Sigmoid colon (tissue), 7 donors: ENCODE data around the gene HSD17B11. TPM values are rescaled to one million over a fixed set of nuclear protein-coding genes. Genes with fewer than 3 reads are reported as not detected.

Experiments used
- DNase-seq: peaks from one replicate; pipeline ENCODE4 v3.0.0-alpha.2; 2019
- H3K27ac ChIP-seq, 4 donors: fragments of 200-600 bp; sonication (generic); one replicate each; pipeline ENCODE4 v1.5.1; 2016 to 2019; ENCODE audit warnings: mild to moderate bottlenecking in 1 of 4
- H3K27me3 ChIP-seq, 3 donors: fragments of 200-600 bp; sonication (generic); one replicate each; pipeline ENCODE4 v1.5.1; 2019; ENCODE audit warnings: mild to moderate bottlenecking in 1 of 3
- H3K36me3 ChIP-seq, 4 donors: fragments of 200-600 bp; sonication (generic); one replicate each; pipeline ENCODE4 v1.5.1; 2016 to 2019
- H3K4me1 ChIP-seq, 4 donors: fragments of 200-600 bp; sonication (generic); one replicate each; pipeline ENCODE4 v1.5.1; 2017 to 2019
- H3K4me3 ChIP-seq, 4 donors: fragments of 200-600 bp; sonication (generic); one replicate each; pipeline ENCODE4 v1.5.1; 2017 to 2019; ENCODE audit warnings: mild to moderate bottlenecking in 2 of 4, moderate library complexity in 1 of 4
- H3K9me3 ChIP-seq, 4 donors: fragments of 200-600 bp in 3 of 4; sonication (generic) in 3 of 4; one replicate each; pipeline versions ENCODE4 v1.5.1 to v1.6.1; 2013 to 2019
- EP300 ChIP-seq, 4 donors: sonication (generic); formaldehyde crosslinking; IDR thresholded peaks; one replicate each; pipeline ENCODE4 v1.6.1; 2017; ENCODE audit warnings: antibody characterized with exemption in 4 of 4
- POLR2A ChIP-seq, 2 donors: fragments of 450-650 bp; IDR thresholded peaks; one replicate each; pipeline ENCODE4 v1.6.1; 2016; ENCODE audit warnings: antibody characterized with exemption in 2 of 2, mild to moderate bottlenecking in 2 of 2, moderate library complexity in 2 of 2
- POLR2AphosphoS5 ChIP-seq, 4 donors: sonication (generic); formaldehyde crosslinking; IDR thresholded peaks; one replicate each; pipeline ENCODE4 v1.6.1; 2017; ENCODE audit warnings: antibody characterized with exemption in 4 of 4
- WGBS, 2 donors: extraction: QIAGEN DNeasy Blood & Tissue Kit; methylation state at CpG; one replicate each; pipeline ENCODE4 v1.1.7; 2013; 5-methylcytosine and 5-hydroxymethylcytosine counted together
- intact Hi-C: fragments of 100-400 bp; cut with DNase I; formaldehyde crosslinking; loops from one replicate; pipeline ENCODE4 v1.15.1; 2023
- polyA plus RNA-seq, 3 donors: library from polyadenylated mRNA; stranded (reverse); fragments of 200-250 nt; gene quantifications; one replicate each; pipeline ENCODE4 v1.2.3, GENCODE V29; 2013
- small RNA-seq, 3 donors: library from RNA; depleted of rRNA; stranded (forward); fragments of <200 nt; gene quantifications; one replicate each; pipeline ENCODE3, GENCODE V24; 2016
- total RNA-seq, 4 donors: library from RNA; depleted of rRNA; stranded (reverse); fragments of >200 nt; gene quantifications; one replicate each; pipeline ENCODE4 v1.1.0, GENCODE V29; 2016
- TF ChIP-seq, protein P1 (sequence below), 4 experiments: fragments of 450-650 bp in 3 of 4; fragments of 200-600 bp in 1 of 4; IDR thresholded peaks; one replicate each; pipeline ENCODE4 v1.5.1; 2016 to 2019; ENCODE audit warnings: antibody characterized with exemption in 4 of 4, mild to moderate bottlenecking in 3 of 4, moderate library complexity in 2 of 4
- donor health status: healthy with polysubstance abuse.
- donor health status: Bipolar disorder and iron deficiency.
- donor health status: healthy.

The HSD17B11 gene
- total and polyA plus RNA-seq, 7 donors: 57.3 to 145 (median 97.6) TPM

DNA sequence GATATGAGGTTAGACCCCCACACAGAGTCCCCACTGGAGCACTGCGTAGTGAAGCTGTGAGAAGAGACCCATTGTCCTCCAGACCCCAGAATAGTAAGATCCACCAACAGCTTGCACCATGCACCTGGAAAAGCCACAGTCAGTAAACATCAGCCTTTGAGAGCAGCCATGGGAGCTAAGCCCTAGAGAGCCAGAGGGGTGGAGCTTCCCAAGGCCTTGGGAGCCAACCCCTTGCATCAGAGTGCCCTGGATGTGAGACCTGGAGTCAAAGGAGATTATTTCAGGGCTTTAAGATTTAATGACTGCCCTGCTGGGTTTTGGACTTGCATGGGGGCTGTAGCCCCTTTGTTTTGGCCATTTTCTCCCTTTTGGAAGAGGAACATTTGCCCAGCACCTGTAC is 104.0 kb downstream of the HSD17B11 start:
- H3K27ac ChIP-seq: no peak overlapping the region

More for the DNA sequence above, 104.0 kb downstream of the HSD17B11 start:
- TF ChIP-seq POLR2A (IDR thresholded peaks at IDR 0.05) (no peak), POLR2AphosphoS5 (IDR thresholded peaks at IDR 0.05) (no peak), EP300 (IDR thresholded peaks at IDR 0.05) (no peak)
- TF ChIP-seq, protein P1, sequence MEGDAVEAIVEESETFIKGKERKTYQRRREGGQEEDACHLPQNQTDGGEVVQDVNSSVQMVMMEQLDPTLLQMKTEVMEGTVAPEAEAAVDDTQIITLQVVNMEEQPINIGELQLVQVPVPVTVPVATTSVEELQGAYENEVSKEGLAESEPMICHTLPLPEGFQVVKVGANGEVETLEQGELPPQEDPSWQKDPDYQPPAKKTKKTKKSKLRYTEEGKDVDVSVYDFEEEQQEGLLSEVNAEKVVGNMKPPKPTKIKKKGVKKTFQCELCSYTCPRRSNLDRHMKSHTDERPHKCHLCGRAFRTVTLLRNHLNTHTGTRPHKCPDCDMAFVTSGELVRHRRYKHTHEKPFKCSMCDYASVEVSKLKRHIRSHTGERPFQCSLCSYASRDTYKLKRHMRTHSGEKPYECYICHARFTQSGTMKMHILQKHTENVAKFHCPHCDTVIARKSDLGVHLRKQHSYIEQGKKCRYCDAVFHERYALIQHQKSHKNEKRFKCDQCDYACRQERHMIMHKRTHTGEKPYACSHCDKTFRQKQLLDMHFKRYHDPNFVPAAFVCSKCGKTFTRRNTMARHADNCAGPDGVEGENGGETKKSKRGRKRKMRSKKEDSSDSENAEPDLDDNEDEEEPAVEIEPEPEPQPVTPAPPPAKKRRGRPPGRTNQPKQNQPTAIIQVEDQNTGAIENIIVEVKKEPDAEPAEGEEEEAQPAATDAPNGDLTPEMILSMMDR (IDR thresholded peaks at IDR 0.05): no peak
- DNase-seq: no peak
- Histone ChIP-seq H3K9me3 (peaks cover 0 to 8% (median 5%) of the 10 kb centered on the region in 4 donors), H3K4me3 (no peak overlapping the region), H3K36me3 (no peaks in the 10 kb centered on the region), H3K27me3 (no peaks in the 10 kb centered on the region), H3K4me1 (no peaks in the 10 kb centered on the region)
- intact Hi-C loops: no loop called here
- WGBS, 2 donors: 94 to 100% methylated on average over 1 of the region's 1 CpG

Small RNAs within 50 kb of the gene (small RNA-seq; reads per million reads assigned to genes)
- gene MIR5705 (0 reads per million in 3 donors), gene RN7SL681P (0 reads per million in 3 donors)

Other genes starting within 250 kb of the HSD17B11 start
- gene KLHL8, start 170.6 kb downstream of the HSD17B11 start, total RNA-seq: 10 to 100 TPM in 3 of 4 donors, 1 to 10 TPM in 1; 9.0 to 21.4 (median 12.2) TPM
- gene KLHL8, start 170.6 kb downstream of the HSD17B11 start, polyA plus RNA-seq: 1 to 10 TPM; 6.4 to 9.6 (median 7.2) TPM
- 1 to 10 TPM in 2 of 4 donors, under 1 TPM in 2; 0.27 to 1.8 (median 0.91) TPM for gene HSD17B13, start 68.3 kb downstream of the HSD17B11 start, total RNA-seq
- under 1 TPM in 2 of 3 donors, not detected in 1; 0.13 to 0.60 TPM for gene HSD17B13, start 68.3 kb downstream of the HSD17B11 start, polyA plus RNA-seq
- 10 to 100 TPM; 12.4 to 25.2 (median 22.7) TPM for gene NUDT9, start 31.4 kb upstream of the HSD17B11 start, total RNA-seq
- 10 to 100 TPM; 27.0 to 53.1 (median 33.5) TPM for gene NUDT9, start 31.4 kb upstream of the HSD17B11 start, polyA plus RNA-seq
- gene SPARCL1, start 138.2 kb upstream of the HSD17B11 start, total RNA-seq: 1,000 to 10,000 TPM; 1,005 to 1,386 (median 1,166) TPM
- gene SPARCL1, start 138.2 kb upstream of the HSD17B11 start, polyA plus RNA-seq: 100 to 1,000 TPM in 1 of 3 donors, 10 to 100 TPM in 2; 10.4 to 145 (median 28.8) TPM
- gene DSPP, start 217.3 kb upstream of the HSD17B11 start, total RNA-seq: not detected
- gene DSPP, start 217.3 kb upstream of the HSD17B11 start, polyA plus RNA-seq: not detected